HG02642 (cell line): ENCODE results near the gene KCTD19.

Source experiments
- ATAC-seq: cut with Tn5 transposase; IDR thresholded peaks from one replicate; pipeline ENCODE4 v1.9.1; 2021; ENCODE audit warnings: mild to moderate bottlenecking; ENCODE audit not compliant: unreplicated experiment, poor library complexity

The KCTD19 gene

DNA sequence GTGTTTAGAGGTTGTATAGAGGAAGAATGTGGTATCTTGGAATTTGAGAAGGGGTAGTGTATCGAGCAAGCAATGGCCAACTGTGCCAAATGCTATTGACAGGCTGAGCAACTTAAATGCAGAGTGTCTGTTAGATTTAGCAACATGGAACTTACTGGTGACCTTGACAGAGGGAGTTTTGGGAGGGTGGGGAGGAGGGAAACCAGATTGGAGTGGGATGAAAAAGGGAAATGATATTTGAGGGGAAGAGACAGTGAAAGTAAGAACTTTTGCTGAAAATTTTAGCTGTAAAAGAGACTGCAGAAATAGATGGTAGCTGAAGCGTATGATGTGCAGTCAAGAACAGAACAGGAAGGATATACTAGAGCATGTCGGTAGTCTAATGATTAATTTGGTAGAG is 1.2 kb upstream of the KCTD19 start:
- no peak for ATAC-seq

DNA sequence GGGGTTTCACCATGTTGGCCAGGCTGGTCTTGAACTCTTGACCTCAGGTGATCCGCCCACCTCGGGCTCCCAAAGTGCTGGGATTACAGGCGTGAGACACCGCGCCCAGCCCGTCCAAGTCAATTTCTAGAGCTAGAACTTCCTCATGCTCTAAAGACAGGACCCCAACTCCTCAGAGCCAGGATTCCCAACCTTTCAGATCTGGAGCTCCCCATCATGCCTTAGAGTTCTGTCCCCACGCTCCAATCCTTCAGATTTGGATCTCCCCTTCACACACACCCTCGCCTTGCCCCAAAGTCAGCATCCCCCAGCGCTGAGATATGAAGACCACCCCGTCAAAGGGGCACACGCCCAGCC is 448 bp downstream of the KCTD19 start:
- no peak for ATAC-seq

DNA sequence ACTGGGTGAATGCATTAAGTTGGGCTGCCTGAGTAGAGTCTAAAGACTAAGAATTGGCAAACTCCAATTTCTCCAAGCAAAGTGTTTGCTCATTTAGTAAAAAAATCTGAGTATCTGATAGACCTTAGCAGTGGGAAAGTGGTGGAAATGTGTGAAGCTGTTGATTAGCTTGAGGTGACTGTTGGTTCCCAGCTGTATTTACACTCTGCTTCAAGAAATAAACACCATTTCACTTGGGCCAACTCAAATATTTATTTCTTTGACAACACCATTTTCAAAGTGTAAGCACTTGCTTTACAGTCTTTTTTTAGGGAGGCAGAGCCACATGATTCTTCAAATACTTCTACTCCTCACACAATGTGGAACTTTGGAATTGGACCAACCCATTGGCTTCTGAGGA is 8.7 kb downstream of the KCTD19 start:
- ATAC-seq, result no peak

DNA sequence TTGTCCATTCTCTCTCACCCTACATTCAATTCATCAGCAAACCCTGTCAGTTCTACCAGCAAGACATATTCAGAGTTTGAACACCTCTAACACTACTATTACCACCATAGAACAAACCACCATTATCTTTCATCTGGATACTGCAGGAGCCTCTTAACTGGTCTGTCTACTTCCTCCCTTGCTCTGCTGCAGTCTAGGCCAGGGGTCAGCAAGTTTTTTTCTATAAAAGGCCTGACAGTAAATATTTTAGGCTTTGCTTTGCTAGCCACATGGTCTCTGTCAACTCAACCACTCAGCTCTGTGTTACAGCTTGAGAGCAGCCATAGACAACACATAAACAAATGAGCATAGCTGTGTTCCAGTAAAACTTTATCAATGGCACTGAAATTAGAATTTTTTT is 13.8 kb downstream of the KCTD19 start:
- ATAC-seq, result no peak

DNA sequence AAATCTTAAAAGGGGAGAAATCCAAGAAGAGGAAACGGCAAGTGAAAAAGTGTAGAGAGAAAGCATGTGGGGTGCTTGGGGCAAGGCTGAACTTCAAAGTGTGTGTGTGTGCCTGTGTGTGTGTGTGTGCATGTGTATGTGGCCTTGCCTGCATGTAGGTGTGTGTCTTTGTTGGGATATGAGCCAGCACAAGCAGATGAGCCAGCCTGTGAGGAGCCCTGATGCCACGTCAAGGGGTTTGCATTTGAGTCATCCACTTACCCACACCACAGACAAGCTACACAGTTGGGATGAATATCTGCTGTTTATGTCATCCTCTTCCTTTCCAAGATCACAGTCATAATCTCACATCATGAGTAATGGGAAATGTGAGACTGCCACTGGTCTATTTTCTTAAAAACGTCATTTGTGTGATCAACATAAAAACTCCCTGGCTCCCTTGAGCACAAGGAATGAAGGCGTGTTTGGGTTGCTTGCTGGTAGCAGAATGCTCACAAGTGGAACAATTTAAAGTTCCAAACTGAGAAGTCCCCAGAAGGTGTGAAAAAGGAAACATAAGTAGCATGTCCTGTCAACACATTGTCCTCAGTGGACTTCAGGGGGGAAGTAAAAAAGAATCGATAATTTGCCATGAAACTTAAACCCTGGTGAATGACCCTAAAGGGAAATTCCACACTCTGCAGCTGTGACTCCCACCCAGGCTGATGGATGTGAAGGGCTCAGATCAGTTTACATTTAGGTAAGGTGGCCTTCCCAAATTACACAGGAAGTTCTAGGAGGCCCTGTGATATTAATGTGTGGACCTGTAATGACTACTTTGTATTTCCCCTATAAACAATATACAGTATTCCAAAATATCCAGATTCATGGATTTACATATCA is 14.7 kb downstream of the KCTD19 start:
- peak; percentile 83 for ATAC-seq

DNA sequence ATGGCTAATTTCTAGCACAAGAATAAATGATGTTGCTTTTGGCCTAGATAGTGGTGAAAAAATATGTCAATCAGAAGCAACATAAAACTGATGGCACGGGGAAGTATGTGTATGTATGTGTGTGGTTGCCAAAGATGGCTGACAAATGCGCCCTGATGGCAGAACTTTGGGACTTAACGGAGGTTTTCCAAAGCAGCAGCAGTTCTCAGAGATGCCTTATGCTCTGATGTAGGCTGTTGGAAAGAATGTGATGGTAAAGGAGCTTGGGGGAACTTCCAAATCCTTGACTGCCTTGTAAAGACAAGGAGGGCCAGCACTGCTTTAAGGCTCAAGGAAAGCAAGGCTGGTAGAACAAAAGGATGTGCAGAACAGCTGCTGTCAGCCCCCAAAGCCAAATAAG is 16.0 kb downstream of the KCTD19 start:
- no peak for ATAC-seq

DNA sequence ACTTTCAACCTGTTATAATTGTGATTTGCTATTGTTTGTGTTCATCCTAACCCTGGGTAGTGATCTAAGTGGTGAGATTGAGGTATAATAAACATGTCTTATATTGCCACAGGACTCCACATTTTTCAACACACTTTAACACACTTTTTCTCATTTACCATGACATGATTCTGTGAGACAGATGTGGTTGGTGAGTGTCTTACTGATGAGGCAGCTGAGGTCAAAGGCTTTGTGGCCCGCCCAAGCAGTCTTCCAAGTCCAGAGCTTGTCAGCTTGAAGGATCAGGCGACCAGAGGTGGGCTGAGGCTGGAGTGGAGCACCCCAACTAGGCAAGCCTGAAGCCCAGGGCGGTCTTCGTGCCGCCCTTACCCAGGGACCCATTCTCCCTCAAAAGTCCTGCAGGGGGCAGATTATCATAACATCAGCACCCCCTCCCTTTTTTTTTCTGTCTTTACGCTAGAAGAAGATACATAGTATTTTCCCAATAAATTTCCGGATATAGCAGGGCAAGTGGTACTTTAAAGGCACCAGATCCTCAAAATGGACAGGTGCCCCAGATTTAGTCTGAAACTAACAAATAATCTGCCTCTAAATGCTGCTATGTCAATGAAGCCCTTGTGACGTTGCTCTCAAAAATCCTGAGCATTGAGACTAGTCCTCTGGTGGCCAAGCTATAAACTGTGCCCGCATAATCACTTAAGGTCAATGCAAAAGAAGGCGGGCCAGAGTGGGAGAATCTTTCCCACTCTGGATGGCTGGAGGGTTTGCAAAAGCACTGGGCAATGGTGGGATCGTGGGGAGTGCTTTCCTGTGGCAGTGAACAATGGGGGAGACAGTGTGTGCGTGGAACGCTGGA is 21.1 kb downstream of the KCTD19 start:
- ATAC-seq, result no peak

DNA sequence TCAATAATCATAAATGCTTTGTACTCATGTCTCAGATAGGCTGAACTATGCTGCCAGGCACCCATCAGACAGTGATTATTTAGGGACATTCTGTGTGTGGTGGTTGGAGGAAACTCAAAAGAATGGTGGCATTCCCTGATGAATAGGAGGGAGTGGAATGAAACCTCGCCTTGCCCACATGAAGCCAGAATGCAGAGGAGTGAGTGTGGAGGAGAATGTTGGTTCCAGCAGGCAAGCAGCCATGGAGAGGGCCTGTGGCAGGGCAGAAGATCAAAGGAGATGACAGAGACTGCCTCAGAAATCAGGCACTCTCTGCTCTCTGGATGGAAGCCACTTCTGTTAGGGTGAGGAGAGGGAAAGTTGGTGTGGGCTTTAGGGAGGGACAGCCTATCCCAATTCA is 22.5 kb downstream of the KCTD19 start:
- no peak for ATAC-seq

DNA sequence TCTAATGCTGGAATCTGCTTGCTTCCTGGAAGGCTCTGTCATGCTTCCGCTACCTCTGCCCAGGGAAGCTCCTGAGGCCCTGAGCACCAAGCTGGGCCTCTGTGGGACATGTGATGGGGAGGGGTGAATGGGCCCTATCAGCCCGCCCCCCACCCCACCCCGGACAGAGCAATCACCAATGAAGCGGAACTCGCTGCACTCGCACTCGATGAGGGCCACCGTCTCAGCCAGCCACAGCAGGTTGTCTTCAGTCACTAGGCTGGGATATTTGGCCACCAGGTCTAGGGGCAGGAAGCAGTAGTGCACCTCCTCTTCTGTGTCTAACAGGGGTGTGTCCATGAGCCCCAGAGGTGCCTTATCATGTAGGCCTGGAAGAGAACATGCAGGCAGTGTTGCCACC is 23.6 kb downstream of the KCTD19 start:
- ATAC-seq, result no peak

DNA sequence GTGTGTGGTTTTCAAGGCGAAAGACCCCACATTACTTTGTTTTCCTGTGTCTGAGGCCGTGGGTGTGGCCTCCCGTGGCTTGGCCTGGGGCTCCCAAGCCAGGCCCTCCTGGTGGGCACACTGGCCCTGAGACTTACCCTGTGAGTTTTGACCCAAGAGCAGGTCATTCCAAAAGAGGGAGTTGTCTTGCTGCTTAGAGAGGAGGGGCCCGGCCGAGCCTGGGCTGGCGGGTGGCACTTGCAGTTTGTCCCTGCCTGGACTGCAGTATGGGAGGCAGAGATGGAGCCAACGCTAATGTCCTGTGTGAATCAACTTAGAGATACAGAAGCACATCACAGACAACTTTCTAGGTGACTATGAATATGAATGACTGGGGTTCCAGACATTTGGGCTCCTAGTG is 24.5 kb downstream of the KCTD19 start:
- no peak for ATAC-seq

DNA sequence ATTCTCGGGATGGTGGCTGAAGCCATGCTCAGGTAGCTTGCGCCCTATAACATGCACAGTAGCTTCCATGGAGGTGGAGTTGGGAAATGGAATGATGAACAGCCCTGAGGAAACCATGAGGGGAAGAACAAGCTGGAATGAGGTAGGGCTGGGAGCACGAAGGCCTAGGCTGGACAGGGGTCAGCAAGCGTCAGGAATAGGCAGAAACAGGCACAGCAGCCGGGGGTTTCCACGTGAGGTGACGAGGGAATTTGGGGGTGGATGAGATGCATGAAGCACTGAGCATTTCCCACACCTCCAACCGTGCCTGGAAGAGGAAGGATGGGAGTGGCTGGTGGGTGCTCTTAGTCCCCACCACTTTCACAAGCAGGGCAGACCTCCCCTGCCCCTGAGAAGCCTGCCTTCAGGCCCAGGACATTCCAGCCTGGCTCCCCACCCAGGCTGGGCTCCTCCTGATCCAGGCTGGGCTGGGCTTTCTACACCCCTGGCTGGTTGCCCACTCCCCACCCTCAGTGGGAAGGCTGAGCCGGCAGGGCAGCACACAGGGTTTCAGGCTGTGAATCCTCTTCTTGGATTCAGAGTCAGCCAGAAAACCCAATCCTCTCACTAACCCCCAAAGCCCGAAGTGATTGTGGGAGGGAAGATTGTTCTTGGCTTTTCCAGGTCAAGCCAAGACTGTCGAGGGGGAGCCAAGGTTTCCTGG is 25.3 kb downstream of the KCTD19 start:
- no peak for ATAC-seq

DNA sequence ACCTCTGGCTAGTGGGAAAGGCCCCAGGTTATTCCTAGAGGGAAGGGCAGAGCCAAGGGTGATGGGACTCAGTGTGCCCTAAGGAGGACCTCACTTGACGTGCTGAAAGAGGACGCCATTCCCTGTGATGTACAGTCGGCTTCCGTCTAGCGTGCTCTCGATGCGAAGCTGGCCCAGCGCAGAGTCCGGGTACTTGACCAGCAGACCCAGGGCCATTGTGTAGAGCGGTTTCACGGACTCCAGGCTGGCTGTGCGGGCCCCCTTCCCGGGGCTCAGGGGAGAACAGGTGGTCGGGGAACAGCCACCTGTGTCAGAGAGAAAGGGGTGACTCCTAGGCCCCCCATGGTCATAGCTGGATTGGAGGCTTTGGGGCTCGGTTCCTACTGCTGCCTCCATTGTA is 27.3 kb downstream of the KCTD19 start:
- no peak for ATAC-seq

DNA sequence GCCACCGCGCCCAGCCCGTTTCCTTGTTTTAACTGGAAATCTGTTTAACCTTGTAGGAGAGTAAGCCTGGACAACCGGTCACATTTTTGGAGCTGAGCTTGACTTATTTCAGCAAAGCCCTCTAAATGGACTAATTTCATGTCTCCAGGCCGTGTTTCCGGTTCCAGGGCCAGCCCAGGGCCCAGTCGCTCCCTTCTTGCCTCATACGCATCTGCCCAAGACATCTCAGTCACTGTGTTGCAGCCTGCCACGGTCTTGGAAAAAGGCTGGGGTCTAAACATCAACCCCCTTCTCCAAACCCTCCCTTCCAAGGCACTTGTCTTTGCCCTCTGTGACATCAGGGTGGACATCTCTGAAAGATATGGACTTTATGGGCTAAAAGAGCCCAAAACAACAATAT is 28.3 kb downstream of the KCTD19 start:
- ATAC-seq, result no peak

DNA sequence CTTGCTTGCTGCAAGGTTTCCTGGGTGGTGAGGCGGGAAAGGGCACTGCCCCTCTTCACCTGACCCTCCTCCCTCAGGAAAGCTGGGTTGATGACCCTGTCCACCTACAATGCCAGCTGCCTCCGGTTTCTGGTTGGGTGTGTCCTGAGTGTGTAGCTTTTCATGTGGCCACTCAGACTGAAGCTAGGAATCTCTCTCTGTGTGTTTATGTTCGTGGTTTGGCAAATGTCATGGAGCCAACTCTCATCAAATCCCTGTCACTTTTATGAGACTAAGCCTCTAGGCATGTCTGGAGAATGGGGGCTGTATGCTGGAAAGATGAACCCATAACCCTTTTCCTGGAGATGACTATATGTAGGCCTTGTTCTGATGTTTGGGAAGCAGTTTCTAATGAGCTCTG is 30.1 kb downstream of the KCTD19 start:
- ATAC-seq, result no peak

DNA sequence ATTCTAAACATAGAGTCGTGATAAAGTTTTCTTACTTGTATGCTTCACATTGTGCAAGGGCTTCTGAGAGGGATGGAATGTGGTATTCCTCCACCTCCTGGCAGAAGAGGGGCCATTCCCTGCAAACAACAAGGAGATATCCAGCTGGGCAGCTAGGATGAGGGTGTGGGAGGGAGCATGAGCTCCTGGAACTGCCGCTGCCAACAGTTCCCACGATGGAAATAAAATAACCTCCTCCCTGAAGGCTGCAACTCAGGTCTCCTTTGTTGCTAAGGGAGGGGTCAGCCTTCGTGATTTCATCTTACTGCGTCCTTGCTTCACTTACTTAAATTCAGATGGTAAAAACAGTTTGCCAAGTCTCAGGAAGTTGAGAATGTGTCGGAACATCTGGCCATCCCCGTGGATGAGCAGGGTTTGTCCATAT is 31.6 kb downstream of the KCTD19 start:
- no peak for ATAC-seq

DNA sequence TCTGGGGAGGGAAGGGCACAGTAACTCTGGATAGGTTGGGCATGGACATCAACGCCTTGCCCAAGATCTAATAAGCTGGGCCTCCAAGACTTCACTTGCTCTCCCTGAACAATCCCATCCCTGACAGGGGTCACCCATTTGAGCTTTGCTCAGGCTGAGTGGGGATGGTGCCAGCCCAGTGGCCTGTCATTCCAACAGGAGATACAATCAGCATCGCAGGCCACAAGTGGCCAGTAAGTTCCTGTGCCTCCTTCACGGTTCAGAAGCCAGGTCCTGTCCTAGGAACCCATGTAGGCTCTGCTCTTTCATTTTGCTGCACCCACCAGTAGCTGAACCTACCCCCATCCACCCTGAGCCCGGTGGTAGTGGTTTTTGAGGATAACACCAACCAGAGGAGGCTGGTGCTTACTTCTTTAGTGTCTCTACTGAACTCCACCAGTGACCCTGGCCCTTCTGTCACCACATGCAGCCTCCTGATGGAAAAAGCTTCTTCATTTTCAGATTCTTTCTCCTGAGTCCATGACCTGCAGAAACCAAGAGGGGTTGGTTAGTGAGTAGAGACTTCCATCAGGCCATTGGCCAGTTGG is 32.3 kb downstream of the KCTD19 start:
- ATAC-seq, result no peak

DNA sequence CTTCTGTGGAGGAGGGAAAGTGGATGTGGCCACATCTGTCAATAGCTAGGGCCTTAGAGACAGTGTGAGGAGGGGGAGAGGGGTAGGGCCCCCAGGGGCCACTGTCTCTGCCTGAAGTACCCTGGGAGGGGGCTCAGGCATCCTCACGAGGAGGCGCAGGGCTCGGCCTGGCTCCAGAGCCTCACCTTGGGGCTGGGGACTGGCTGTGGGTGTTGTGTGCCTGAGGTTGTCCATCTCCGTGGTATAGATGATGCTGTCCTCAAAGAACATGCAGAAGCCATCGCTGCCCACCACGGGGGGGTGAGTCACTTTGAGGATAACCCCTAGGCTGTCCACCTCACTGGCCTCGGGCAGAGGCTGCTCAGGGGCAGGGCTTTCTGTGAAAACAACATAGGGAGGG is 35.1 kb downstream of the KCTD19 start:
- ATAC-seq, result no peak

DNA sequence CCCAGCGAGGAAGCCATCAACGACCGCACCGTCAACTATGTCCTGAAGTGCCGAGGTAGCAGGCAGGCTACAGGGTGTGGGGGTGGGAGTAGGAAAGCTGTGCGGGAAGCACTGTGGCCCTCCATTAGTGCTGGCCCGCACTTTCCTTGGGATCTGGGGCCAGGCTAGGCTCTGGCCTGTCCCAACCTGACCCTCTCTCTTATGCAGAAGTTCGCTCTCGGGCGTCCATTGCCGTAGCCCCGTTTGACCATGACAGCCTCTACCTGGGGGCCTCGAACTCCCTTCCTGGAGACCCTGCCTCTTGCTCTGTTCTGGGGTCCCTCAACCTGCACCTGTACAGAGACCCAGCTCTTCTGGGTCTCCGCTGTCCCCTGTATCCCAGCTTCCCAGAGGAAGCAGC is 38.6 kb downstream of the KCTD19 start:
- ATAC-seq, result no peak

DNA sequence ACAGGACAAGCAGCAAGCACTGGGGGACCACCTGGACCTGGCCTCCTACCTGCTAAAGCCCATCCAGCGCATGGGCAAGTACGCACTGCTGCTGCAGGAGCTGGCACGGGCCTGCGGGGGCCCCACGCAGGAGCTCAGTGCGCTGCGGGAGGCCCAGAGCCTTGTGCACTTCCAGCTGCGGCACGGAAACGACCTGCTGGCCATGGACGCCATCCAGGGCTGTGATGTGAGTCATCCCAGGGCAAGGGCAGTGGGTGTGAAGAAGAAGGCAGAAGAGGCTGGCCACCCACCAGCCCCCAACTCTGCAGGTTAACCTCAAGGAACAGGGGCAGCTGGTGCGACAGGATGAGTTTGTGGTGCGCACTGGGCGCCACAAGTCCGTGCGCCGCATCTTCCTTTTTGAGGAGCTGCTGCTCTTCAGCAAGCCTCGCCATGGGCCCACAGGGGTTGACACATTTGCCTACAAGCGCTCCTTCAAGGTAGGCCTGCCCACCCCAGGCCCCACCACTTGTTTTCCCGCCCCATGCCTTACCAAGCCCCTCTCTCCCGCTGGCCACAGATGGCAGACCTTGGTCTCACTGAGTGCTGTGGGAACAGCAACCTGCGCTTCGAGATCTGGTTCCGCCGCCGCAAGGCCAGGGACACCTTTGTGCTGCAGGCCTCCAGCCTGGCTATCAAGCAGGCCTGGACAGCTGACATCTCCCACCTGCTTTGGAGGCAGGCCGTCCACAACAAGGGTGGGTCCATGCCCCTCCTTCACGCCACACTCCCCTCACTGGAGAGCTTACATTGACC is 39.9 kb downstream of the KCTD19 start:
- no peak for ATAC-seq
